ENCODE data around the gene AMDHD1. TPM values are rescaled to one million over a fixed set of nuclear protein-coding genes. Genes with fewer than 3 reads are reported as not detected.

Gene AMDHD1
- total and polyA plus RNA-seq, 10 of the 15 experiments (the other 5 are each of a cell fraction or from before 2014, with no cell fraction given) = 0.04 to 0.28 (median 0.13) TPM; not detected in 4

GRCh38 chr12:95918194-95918993 lies 24.7 kb upstream of the AMDHD1 start:
- DNase-seq (ENCODE audit: low read depth, low spot score) = no peak
- no peak overlapping the region for H3K4me2 ChIP-seq (ENCODE audit: control insufficient read depth, insufficient read depth)
- peaks cover 3% of the 10 kb centered on the region for H3K9me3 ChIP-seq (replicated peaks; ENCODE audit: control insufficient read depth, insufficient read depth, low read length)
- H2AFZ ChIP-seq (ENCODE audit: control insufficient read depth, low read depth, low read length) = peak overlapping the region; percentile 47; the same call in 1 of the 2 replicates
- in situ Hi-C loops (cut with MboI) = loop anchor here (10.0 kb wide), 1 partner anchor 296 kb away; no protein-coding TSS in a partner anchor
- H3K79me2 ChIP-seq (ENCODE audit: control insufficient read depth, insufficient read depth, low read length) = no peaks in the 10 kb centered on the region
- ChIA-PET RAD21 (ENCODE audit: unreplicated experiment) (interaction anchor here (0.7 to 4.3 kb wide), 11 partner anchors 19 to 598 kb away, joined by 3 to 39 read pairs (median 6); partner anchors contain the start of gene HAL), SMC1A (ENCODE audit: uncharacterized antibody, unreplicated experiment) (interaction anchor here (0.7 to 3.6 kb wide), 14 partner anchors 23 to 598 kb away, joined by 3 to 51 read pairs (median 4); no protein-coding TSS in a partner anchor), CTCF (interaction anchor here (0.7 to 4.9 kb wide), 22 partner anchors 10 to 603 kb away, joined by 3 to 116 read pairs (median 4); partner anchors contain the start of genes HAL and LTA4H), POLR2A (no interaction called here)
- no peaks in the 10 kb centered on the region for H3K36me3 ChIP-seq (ENCODE audit: control insufficient read depth in 2 of 2, insufficient read depth in 2 of 2, low read length in 1 of 2)
- WGBS (ENCODE audit: insufficient coverage, insufficient replicate concordance, low lambda C conversion rate, missing lambda C conversion rate) = 3% methylated on average over 7 of the region's 7 CpGs
- H3K4me1 ChIP-seq (ENCODE audit: control insufficient read depth, insufficient read depth, low read length) = no peaks in the 10 kb centered on the region
- no peak overlapping the region for H3K9ac ChIP-seq (ENCODE audit: control insufficient read depth, insufficient read depth, low read length)
- no peak for TF ChIP-seq ZBTB40 (IDR thresholded peaks at IDR 0.05; ENCODE audit: borderline replicate concordance)
- peak; percentile 74 for TF ChIP-seq RAD21 (IDR thresholded peaks at IDR 0.05; ENCODE audit: insufficient read depth, low read depth, low read length)
- peak; percentile 32; the same call in 1 of the 2 replicates for TF ChIP-seq IRF4 (IDR thresholded peaks at IDR 0.05; ENCODE audit: low read depth, low read length)
- 0 out of 2 replicates have a peak, but pooled peaks have one; percentile 39 for TF ChIP-seq WRNIP1 (IDR thresholded peaks at IDR 0.05; ENCODE audit: borderline replicate concordance, low read depth, low read length)
- 0 out of 2 replicates have a peak, but pooled peaks have one; percentile 44 for TF ChIP-seq YY1 (IDR thresholded peaks at IDR 0.05; ENCODE audit: low read depth, low read length)
- peak; percentile 82 for TF ChIP-seq SMC3 (IDR thresholded peaks at IDR 0.05; ENCODE audit: borderline replicate concordance, low read length)
- TF ChIP-seq PKNOX1 (IDR thresholded peaks at IDR 0.05) = no peak
- no peak for TF ChIP-seq POLR2AphosphoS5 (IDR thresholded peaks at IDR 0.05; ENCODE audit: low read length)
- TF ChIP-seq CTCF (IDR thresholded peaks at IDR 0.05 in 2 of 3, conservative IDR thresholded peaks at IDR 0.05 in 1 of 3; ENCODE audit: control insufficient read depth in 2 of 3, extremely low read depth in 1 of 3, insufficient read depth in 1 of 3, low read depth in 3 of 3, low read length in 3 of 3) = peak; percentile 77 to 84 (median 80)
- no peaks in the 10 kb centered on the region for H4K20me1 ChIP-seq (ENCODE audit: control insufficient read depth, insufficient read depth)
- H3K27me3 ChIP-seq (replicated peaks in 1 of 2; ENCODE audit: control insufficient read depth in 2 of 2, insufficient read depth in 2 of 2, low read length in 1 of 2) = peaks cover 2 to 3% of the 10 kb centered on the region in 2 experiments; a peak in 3 of 4 replicates
- peak; percentile 99 for ATAC-seq
- no peak overlapping the region for H3K4me3 ChIP-seq
- FAIRE-seq = peak; percentile 95
- intact Hi-C loops (cut with micrococcal nuclease; ENCODE audit: unreplicated experiment) = loop anchor here (1.0 to 5.0 kb wide), 3 partner anchors 80 to 599 kb away; no protein-coding TSS in a partner anchor
- no TSS peak for BruUV-seq (replicated peaks)
- no peak overlapping the region for H3K27ac ChIP-seq (ENCODE audit: control insufficient read depth, insufficient read depth)

All from GM12878 (cell line).